Measurements from ENCODE around the gene TAF11L2.
"Not testable (repeated sequence)": the region's sequence is repeated elsewhere in the genome, so short reads cannot be mapped to it uniquely, and the experiment has no call there.

TAF11L2 gene

GRCh38 chr5:17528369-17528768 lies 30.3 kb downstream of the TAF11L2 start, which contains the start of gene TAF11L6:
Gene TAF11L6 (plus strand): TSS chr5:17528669.
- DNase-seq, result not testable (repeated sequence)
